CD14-positive monocyte (primary cell): ENCODE measurements around the gene GMDS. TPM values are rescaled to one million over a fixed set of nuclear protein-coding genes. Genes with fewer than 3 reads are reported as not detected.

Experiments
- DNase-seq, 3 donors: peaks; one replicate each; pipeline ENCODE4 v3.0.0-alpha.2; 2011 to 2022
- H2AFZ ChIP-seq: 2 replicates; pipeline ENCODE4 v1.6.0; 2012; ENCODE audit warnings: mild to moderate bottlenecking, low read depth, low read length, inconsistent platforms; ENCODE audit not compliant: insufficient read depth, poor library complexity, severe bottlenecking
- H3K27ac ChIP-seq, 2 donors: 1 replicate in 1 of 2; 2 replicates in 1 of 2; pipeline ENCODE4 v1.5.1; 2012 to 2013; ENCODE audit warnings: low read length in 2 of 2, control low read depth in 1 of 2, inconsistent platforms in 1 of 2, low read depth in 1 of 2, mild to moderate bottlenecking in 1 of 2
- H3K27me3 ChIP-seq, 2 donors: one replicate each; pipeline versions ENCODE4 v1.6.0 to v1.6.1; 2011 to 2013; ENCODE audit warnings: low read length in 2 of 2; ENCODE audit not compliant: control insufficient read depth in 2 of 2, insufficient read depth in 2 of 2
- H3K36me3 ChIP-seq, 2 donors: replicated peaks in 1 of 2; 1 replicate in 1 of 2; 2 replicates in 1 of 2; pipeline versions ENCODE4 v1.5.1 to v1.6.1; 2012 to 2013; ENCODE audit warnings: low read length in 2 of 2, control low read depth in 1 of 2, inconsistent platforms in 1 of 2, mild to moderate bottlenecking in 1 of 2; ENCODE audit not compliant: insufficient read depth in 2 of 2, control insufficient read depth in 1 of 2
- H3K4me1 ChIP-seq, 2 donors: 1 replicate in 1 of 2; 2 replicates in 1 of 2; pipeline versions ENCODE4 v1.5.1 to v1.6.1; 2012 to 2013; ENCODE audit warnings: low read length in 2 of 2, control low read depth in 1 of 2, inconsistent platforms in 1 of 2, mild to moderate bottlenecking in 1 of 2, moderate library complexity in 1 of 2; ENCODE audit not compliant: insufficient read depth in 2 of 2, control insufficient read depth in 1 of 2
- H3K4me2 ChIP-seq: replicated peaks from 2 replicates; pipeline ENCODE3; 2012; ENCODE audit warnings: low read length, moderate library complexity, mild to moderate bottlenecking; ENCODE audit not compliant: poor library complexity, severe bottlenecking; ENCODE audit errors: extremely low read depth
- H3K4me3 ChIP-seq, 3 experiments: fragments of 200-600 bp in 1 of 3; sonication (generic) in 1 of 3; replicated peaks in 1 of 3; 1 replicate in 2 of 3; 2 replicates in 1 of 3; pipeline ENCODE4 v1.5.1; 2011 to 2013; ENCODE audit warnings: low read length in 3 of 3, mild to moderate bottlenecking in 3 of 3, control low read depth in 2 of 3, low read depth in 2 of 3, inconsistent platforms in 1 of 3, moderate library complexity in 1 of 3
- H3K79me2 ChIP-seq: 2 replicates; pipeline ENCODE4 v1.6.0; 2012; ENCODE audit warnings: mild to moderate bottlenecking, control low read depth, inconsistent platforms, low read length, moderate library complexity; ENCODE audit not compliant: insufficient read depth
- H3K9ac ChIP-seq: 2 replicates; pipeline ENCODE4 v1.6.0; 2017; ENCODE audit warnings: low read length, mild to moderate bottlenecking; ENCODE audit not compliant: insufficient read depth, poor library complexity, severe bottlenecking
- H3K9me3 ChIP-seq, 2 donors: replicated peaks in 1 of 2; 1 replicate in 1 of 2; 2 replicates in 1 of 2; pipeline versions ENCODE4 v1.5.1 to v1.6.1; 2012 to 2013; ENCODE audit warnings: low read length in 2 of 2, control low read depth in 1 of 2; ENCODE audit not compliant: control insufficient read depth in 1 of 2, insufficient read depth in 1 of 2
- H4K20me1 ChIP-seq: 2 replicates; pipeline ENCODE4 v1.6.0; 2012; ENCODE audit warnings: mild to moderate bottlenecking, low read length, control low read depth, moderate library complexity; ENCODE audit not compliant: insufficient read depth
- H3K27ac Mint-ChIP-seq, 7 donors: one replicate each; pipeline ENCODE4 v1.8.0; 2020; ENCODE audit warnings: mild to moderate bottlenecking in 7 of 7, mixed read lengths in 7 of 7, moderate library complexity in 6 of 7, inconsistent platforms in 2 of 7
- H3K27me3 Mint-ChIP-seq, 3 donors: one replicate each; pipeline ENCODE4 v1.8.0; 2021 to 2022; ENCODE audit warnings: low read depth in 3 of 3, mild to moderate bottlenecking in 3 of 3, mixed read lengths in 3 of 3, moderate library complexity in 3 of 3, inconsistent platforms in 1 of 3
- H3K36me3 Mint-ChIP-seq, 2 donors: one replicate each; pipeline ENCODE4 v1.8.0; 2020; ENCODE audit warnings: mixed read lengths in 2 of 2, inconsistent platforms in 1 of 2, mild to moderate bottlenecking in 1 of 2
- H3K4me1 Mint-ChIP-seq: one replicate; pipeline ENCODE4 v1.8.0; 2020; ENCODE audit warnings: mild to moderate bottlenecking, mixed read lengths
- H3K4me3 Mint-ChIP-seq, 2 donors: one replicate each; pipeline ENCODE4 v1.8.0; 2020; ENCODE audit warnings: mild to moderate bottlenecking in 2 of 2, mixed read lengths in 2 of 2, moderate library complexity in 1 of 2
- H3K9me3 Mint-ChIP-seq, 7 donors: one replicate each; pipeline ENCODE4 v1.8.0; 2020 to 2022; ENCODE audit warnings: mixed read lengths in 7 of 7, mild to moderate bottlenecking in 6 of 7, moderate library complexity in 6 of 7, inconsistent platforms in 2 of 7
- WGBS: methylation state at CpG from one replicate; pipeline ENCODE4 v1.1.5; 2013; ENCODE audit warnings: missing lambda C conversion rate; ENCODE audit not compliant: insufficient coverage; 5-methylcytosine and 5-hydroxymethylcytosine counted together
- intact Hi-C, 2 donors: fragments of 100-400 bp; cut with micrococcal nuclease; formaldehyde crosslinking; loops; one replicate each; pipeline versions ENCODE4 v1.15.0 to v1.15.1; 2023
- polyA plus RNA-seq, 3 donors: library from polyadenylated mRNA; depleted of rRNA in 1 of 3; unstranded in 2 of 3; stranded (reverse) in 1 of 3; fragments of 300-500 nt in 2 of 3; fragments of >200 nt in 1 of 3; fragmentation: Illumina TruSeq in 2 of 3; gene quantifications; 1 replicate in 2 of 3; 2 replicates in 1 of 3; pipeline ENCODE4 v1.2.3, GENCODE V29; 2012 to 2021
- TF ChIP-seq, protein P1 (sequence below): fragments of 200-600 bp; IDR thresholded peaks from one replicate; pipeline ENCODE4 v1.8.0; 2022; ENCODE audit warnings: antibody characterized with exemption, mild to moderate bottlenecking

The GMDS gene
- polyA plus RNA-seq, 3 donors = 10.5 to 19.9 (median 17.6) TPM

DNA sequence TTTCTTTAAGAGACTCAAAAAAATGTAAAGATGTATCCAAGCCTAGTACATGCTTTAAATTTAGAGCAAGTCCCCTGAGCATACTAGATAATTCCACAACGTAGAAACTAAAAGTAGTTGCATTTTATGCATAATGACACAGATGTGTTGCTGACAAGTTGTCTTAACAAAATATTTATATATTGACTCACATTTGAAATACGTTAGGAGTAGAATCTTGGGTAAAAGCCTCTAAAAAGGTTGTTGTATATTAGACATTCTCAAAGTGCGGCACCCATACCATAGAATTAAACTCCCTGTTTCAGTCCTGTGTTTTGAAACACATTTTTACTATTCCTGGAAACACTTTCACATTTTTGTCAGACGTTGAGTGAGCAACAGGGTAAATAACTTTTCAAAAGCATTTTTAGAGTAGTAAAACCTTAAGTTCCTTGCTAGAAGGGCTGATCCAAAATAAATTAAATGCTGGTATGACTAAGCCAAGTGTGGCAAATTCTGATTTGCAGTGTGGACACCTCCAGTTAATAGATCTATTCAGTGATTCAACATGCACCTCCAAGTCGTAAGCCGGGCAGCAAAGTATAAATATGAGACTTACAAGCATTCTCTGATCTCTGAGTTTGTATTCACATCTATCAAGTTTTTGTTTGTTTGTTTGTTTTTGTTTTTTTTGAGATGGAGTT lies 97.5 kb downstream of the GMDS start:
- Mint-ChIP-seq H3K4me1 (peaks cover 8% of the 10 kb centered on the region), H3K9me3 (no peaks in the 10 kb centered on the region), H3K4me3 (no peak overlapping the region), H3K36me3 (no peaks in the 10 kb centered on the region), H3K27ac (no peak overlapping the region), H3K27me3 (peaks cover 0 to 2% (median 0%) of the 10 kb centered on the region in 3 donors)
- Histone ChIP-seq H3K9me3 (no peaks in the 10 kb centered on the region), H2AFZ (no peak overlapping the region), H3K9ac (no peak overlapping the region), H3K4me3 (no peak overlapping the region), H3K27ac (no peak overlapping the region), H3K27me3 (no peaks in the 10 kb centered on the region), H4K20me1 (no peaks in the 10 kb centered on the region), H3K4me2 (no peak overlapping the region), H3K79me2 (no peaks in the 10 kb centered on the region), H3K36me3 (no peaks in the 10 kb centered on the region), H3K4me1 (no peaks in the 10 kb centered on the region)
- WGBS = no CpG with 5 or more reads among the region's 6 CpGs
- DNase-seq = no peak
- intact Hi-C loops = no loop called here
- TF ChIP-seq, protein P1, sequence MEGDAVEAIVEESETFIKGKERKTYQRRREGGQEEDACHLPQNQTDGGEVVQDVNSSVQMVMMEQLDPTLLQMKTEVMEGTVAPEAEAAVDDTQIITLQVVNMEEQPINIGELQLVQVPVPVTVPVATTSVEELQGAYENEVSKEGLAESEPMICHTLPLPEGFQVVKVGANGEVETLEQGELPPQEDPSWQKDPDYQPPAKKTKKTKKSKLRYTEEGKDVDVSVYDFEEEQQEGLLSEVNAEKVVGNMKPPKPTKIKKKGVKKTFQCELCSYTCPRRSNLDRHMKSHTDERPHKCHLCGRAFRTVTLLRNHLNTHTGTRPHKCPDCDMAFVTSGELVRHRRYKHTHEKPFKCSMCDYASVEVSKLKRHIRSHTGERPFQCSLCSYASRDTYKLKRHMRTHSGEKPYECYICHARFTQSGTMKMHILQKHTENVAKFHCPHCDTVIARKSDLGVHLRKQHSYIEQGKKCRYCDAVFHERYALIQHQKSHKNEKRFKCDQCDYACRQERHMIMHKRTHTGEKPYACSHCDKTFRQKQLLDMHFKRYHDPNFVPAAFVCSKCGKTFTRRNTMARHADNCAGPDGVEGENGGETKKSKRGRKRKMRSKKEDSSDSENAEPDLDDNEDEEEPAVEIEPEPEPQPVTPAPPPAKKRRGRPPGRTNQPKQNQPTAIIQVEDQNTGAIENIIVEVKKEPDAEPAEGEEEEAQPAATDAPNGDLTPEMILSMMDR = no peak

DNA sequence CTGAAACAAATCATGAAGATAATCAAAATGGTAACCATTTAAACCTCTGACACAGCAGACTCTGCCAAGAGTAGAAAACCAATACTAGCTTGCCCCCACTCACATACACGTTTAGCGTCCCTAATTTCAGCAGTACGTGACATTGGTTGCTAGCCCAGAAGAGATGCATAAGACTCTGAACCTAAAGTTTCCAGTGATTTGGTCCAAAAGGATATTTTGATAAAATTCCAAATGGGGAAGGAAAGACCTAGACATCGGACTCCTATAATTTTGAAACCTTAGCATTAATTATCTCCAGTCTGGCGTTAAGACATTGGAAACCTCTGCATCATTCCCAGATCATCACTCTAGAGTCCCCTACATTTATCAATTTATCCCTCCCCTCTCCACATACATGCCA lies 98.1 kb downstream of the GMDS start:
- Histone ChIP-seq H2AFZ (no peak overlapping the region), H3K9ac (no peak overlapping the region), H3K9me3 (no peaks in the 10 kb centered on the region), H4K20me1 (no peaks in the 10 kb centered on the region), H3K4me1 (no peaks in the 10 kb centered on the region), H3K27ac (no peak overlapping the region), H3K27me3 (no peaks in the 10 kb centered on the region), H3K4me3 (no peak overlapping the region), H3K36me3 (no peaks in the 10 kb centered on the region), H3K79me2 (no peaks in the 10 kb centered on the region), H3K4me2 (no peak overlapping the region)
- peaks cover 0 to 2% (median 0%) of the 10 kb centered on the region in 3 donors for H3K27me3 Mint-ChIP-seq
- WGBS = 100% methylated on average over 2 of the region's 5 CpGs
- no peaks in the 10 kb centered on the region for H3K36me3 Mint-ChIP-seq
- no peak for DNase-seq
- H3K4me1 Mint-ChIP-seq = peaks cover 8% of the 10 kb centered on the region
- H3K27ac Mint-ChIP-seq = no peak overlapping the region
- intact Hi-C loops = no loop called here
- no peaks in the 10 kb centered on the region for H3K9me3 Mint-ChIP-seq
- H3K4me3 Mint-ChIP-seq = no peak overlapping the region
- TF ChIP-seq, protein P1 = no peak
